Measurements from ENCODE around the gene HOXC6. TPM values are rescaled to one million over a fixed set of nuclear protein-coding genes. Genes with fewer than 3 reads are reported as not detected.

The HOXC6 gene
- total RNA-seq, 1 donor from 2014 or later: not detected

DNA sequence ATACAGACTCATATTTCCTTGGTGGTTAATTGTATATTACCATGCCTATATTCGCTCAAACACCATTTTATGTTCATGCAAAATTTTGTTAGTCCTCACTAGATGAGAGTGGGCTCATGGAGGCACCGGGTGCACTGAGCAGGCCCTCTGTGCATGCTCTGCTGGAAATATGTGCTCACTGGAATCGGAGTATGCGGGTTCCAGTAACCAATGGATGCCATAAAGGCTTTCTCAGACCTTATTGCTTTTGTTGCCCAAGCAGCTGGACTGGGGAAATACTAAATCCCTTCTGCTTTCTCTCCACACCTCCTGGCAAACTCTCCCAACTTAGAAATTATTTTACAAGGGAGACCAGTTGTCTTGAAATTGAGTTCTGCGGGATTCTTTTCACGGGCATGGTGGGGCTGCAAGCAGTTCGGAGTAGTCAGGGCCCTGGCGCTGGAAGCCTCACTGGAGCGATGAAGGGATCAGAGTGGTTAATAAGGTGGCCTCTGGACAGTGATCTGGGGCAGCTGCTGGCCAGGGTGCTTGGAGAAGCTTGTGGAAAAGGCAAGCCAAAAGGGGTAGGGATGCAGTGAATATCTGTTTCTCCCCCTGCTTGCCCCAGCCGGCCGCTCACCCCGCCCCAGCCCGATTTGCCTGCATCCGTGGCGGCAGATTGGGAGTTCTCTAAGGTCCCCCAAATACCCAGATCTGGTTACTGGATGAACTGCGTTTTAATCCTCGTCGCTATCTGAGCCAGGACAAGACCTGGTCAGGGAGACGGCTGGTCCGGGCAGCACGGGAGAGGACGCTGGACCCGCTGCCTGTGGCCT lies 7.4 kb upstream of the HOXC6 start:
- H3K36me3 ChIP-seq: no peaks in the 10 kb centered on the region
- no peak for DNase-seq (ENCODE audit: low spot score)
- H3K9me3 ChIP-seq (ENCODE audit: low read depth): no peaks in the 10 kb centered on the region
- no peak overlapping the region for H3K27ac ChIP-seq
- H3K4me3 ChIP-seq: no peak overlapping the region
- no peak overlapping the region for H3K27ac Mint-ChIP-seq
- no peaks in the 10 kb centered on the region for H3K36me3 Mint-ChIP-seq
- TF ChIP-seq, protein P1, sequence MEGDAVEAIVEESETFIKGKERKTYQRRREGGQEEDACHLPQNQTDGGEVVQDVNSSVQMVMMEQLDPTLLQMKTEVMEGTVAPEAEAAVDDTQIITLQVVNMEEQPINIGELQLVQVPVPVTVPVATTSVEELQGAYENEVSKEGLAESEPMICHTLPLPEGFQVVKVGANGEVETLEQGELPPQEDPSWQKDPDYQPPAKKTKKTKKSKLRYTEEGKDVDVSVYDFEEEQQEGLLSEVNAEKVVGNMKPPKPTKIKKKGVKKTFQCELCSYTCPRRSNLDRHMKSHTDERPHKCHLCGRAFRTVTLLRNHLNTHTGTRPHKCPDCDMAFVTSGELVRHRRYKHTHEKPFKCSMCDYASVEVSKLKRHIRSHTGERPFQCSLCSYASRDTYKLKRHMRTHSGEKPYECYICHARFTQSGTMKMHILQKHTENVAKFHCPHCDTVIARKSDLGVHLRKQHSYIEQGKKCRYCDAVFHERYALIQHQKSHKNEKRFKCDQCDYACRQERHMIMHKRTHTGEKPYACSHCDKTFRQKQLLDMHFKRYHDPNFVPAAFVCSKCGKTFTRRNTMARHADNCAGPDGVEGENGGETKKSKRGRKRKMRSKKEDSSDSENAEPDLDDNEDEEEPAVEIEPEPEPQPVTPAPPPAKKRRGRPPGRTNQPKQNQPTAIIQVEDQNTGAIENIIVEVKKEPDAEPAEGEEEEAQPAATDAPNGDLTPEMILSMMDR (IDR thresholded peaks at IDR 0.05): no peak
- TF ChIP-seq EZH2 (IDR thresholded peaks at IDR 0.05) (no peak), EZH2phosphoT487 (IDR thresholded peaks at IDR 0.05) (no peak)
- no peaks in the 10 kb centered on the region for H3K4me1 ChIP-seq
- H3K9ac ChIP-seq: no peak overlapping the region
- H3K27me3 ChIP-seq: peaks cover 100% of the 10 kb centered on the region
- H3K9me3 Mint-ChIP-seq: no peaks in the 10 kb centered on the region
- H3K4me3 Mint-ChIP-seq: no peak overlapping the region
- H4K20me1 ChIP-seq (ENCODE audit: low read depth): peaks cover 85% of the 10 kb centered on the region
- no peaks in the 10 kb centered on the region for H3K4me1 Mint-ChIP-seq
- peaks cover 89% of the 10 kb centered on the region for H3K27me3 Mint-ChIP-seq (ENCODE audit: insufficient read depth, low read depth)
- H3F3A ChIP-seq (ENCODE audit: low read depth): no peaks in the 10 kb centered on the region
- H2AFZ ChIP-seq (replicated peaks): no peak overlapping the region
- no peak overlapping the region for H3K4me2 ChIP-seq
- H3K79me2 ChIP-seq (ENCODE audit: low read depth): no peaks in the 10 kb centered on the region

DNA sequence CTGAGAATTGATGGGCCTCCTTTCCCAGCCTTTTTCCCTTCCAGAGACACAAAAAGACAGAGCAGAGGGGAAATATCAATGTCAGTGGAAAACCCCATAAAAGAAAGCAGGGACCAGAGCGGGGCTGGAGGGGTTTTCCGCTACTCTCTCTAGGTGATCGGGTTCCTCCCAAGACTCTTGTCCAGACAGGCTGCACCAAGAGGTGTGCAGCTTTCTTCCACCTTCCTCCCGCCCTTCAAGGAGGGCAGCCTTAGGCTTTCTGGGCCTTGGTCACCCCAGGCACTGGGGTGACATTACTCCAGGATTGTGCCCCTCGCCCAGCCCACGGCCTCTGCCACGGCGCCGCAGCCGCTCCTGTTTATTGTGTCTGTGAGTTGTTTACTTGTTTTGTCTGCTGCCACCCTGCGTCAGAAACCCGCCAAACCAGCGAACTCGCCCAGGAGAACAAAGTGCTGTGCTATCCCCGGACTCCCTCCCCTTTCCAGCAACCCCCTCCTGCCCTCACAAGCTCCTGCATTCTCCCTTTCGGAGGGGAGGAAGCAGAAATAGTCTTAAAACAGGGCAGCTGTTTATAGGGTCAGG lies 6.7 kb upstream of the HOXC6 start:
- Mint-ChIP-seq H3K9me3 (no peaks in the 10 kb centered on the region), H3K36me3 (no peaks in the 10 kb centered on the region), H3K4me3 (no peak overlapping the region), H3K4me1 (no peaks in the 10 kb centered on the region), H3K27ac (no peak overlapping the region), H3K27me3 (ENCODE audit: insufficient read depth, low read depth) (peaks cover 89% of the 10 kb centered on the region)
- no peak overlapping the region for H3K4me2 ChIP-seq
- peaks cover 100% of the 10 kb centered on the region for H3K27me3 ChIP-seq
- TF ChIP-seq, protein P1 (IDR thresholded peaks at IDR 0.05): peak; percentile 45
- TF ChIP-seq EZH2phosphoT487 (IDR thresholded peaks at IDR 0.05) (peak; percentile 92), EZH2 (IDR thresholded peaks at IDR 0.05) (peak; percentile 93)
- no peak overlapping the region for H3K9ac ChIP-seq
- no peaks in the 10 kb centered on the region for H3F3A ChIP-seq (ENCODE audit: low read depth)
- DNase-seq (ENCODE audit: low spot score): peak; percentile 74
- H3K36me3 ChIP-seq: no peaks in the 10 kb centered on the region
- no peaks in the 10 kb centered on the region for H3K9me3 ChIP-seq (ENCODE audit: low read depth)
- H3K4me1 ChIP-seq: no peaks in the 10 kb centered on the region
- H3K27ac ChIP-seq: no peak overlapping the region
- H3K4me3 ChIP-seq: no peak overlapping the region
- H3K79me2 ChIP-seq (ENCODE audit: low read depth): no peaks in the 10 kb centered on the region
- H2AFZ ChIP-seq (replicated peaks): no peak overlapping the region
- peaks cover 88% of the 10 kb centered on the region for H4K20me1 ChIP-seq (ENCODE audit: low read depth)

DNA sequence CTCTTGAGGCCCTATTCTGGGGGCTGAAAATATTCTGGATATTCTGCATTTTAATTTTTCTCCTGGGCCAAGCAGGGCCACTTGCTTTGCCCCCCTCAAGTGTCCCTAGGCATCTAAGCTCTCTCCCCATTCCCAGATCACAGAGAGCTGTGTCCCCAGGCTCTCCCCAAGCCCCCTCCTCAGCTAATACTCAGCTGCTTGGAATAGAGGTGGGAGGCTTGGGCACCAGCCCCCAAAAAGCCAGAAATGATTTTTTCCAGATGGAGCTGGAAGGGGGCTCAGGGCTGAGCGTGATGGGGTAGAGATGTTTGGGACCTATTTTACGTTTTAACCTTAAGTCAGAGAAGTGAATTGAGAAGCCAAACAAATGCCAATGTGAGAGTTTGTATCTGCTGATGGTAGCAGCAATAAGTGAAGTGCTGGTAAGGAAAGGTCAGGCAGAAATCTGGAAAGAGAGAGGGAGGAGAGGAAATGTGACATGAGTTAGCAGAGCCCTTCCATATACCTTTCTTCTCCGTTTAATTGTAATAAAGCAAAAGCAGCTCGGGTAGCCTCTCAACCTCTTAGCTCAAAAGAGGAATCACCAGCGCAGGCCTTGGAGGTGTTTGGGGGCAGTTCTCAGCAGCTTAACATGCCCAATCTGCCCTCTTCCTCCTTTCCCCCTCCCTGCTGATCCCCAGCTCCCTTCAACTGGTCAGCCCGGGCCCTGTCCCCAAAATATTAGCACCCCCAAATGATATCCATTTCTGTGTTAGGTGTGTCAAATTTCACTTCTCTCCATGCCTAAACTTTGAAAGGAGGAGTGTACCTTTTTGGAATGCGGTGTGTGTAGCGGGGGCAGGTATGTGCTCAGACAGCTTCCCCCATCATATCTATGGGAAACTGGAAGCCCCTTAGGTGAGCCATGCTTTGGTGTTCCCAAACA lies 5.0 kb upstream of the HOXC6 start:
- H3K27me3 Mint-ChIP-seq (ENCODE audit: insufficient read depth, low read depth): peaks cover 93% of the 10 kb centered on the region
- no peaks in the 10 kb centered on the region for H3K36me3 Mint-ChIP-seq
- H3K4me2 ChIP-seq: no peak overlapping the region
- peaks cover 86% of the 10 kb centered on the region for H4K20me1 ChIP-seq (ENCODE audit: low read depth)
- DNase-seq (ENCODE audit: low spot score): no peak
- H3K4me3 ChIP-seq: no peak overlapping the region
- peaks cover 100% of the 10 kb centered on the region for H3K27me3 ChIP-seq
- H3K79me2 ChIP-seq (ENCODE audit: low read depth): no peaks in the 10 kb centered on the region
- no peak overlapping the region for H3K27ac ChIP-seq
- no peaks in the 10 kb centered on the region for H3K4me1 Mint-ChIP-seq
- H3F3A ChIP-seq (ENCODE audit: low read depth): no peaks in the 10 kb centered on the region
- no peaks in the 10 kb centered on the region for H3K4me1 ChIP-seq
- H3K9me3 Mint-ChIP-seq: no peaks in the 10 kb centered on the region
- no peak overlapping the region for H3K4me3 Mint-ChIP-seq
- TF ChIP-seq EZH2 (IDR thresholded peaks at IDR 0.05) (no peak), EZH2phosphoT487 (IDR thresholded peaks at IDR 0.05) (no peak)
- TF ChIP-seq, protein P1 (IDR thresholded peaks at IDR 0.05): no peak
- no peaks in the 10 kb centered on the region for H3K36me3 ChIP-seq
- no peak overlapping the region for H3K27ac Mint-ChIP-seq
- no peak overlapping the region for H3K9ac ChIP-seq
- no peak overlapping the region for H2AFZ ChIP-seq (replicated peaks)
- no peaks in the 10 kb centered on the region for H3K9me3 ChIP-seq (ENCODE audit: low read depth)
